GM21717 (cell line): ENCODE measurements around the gene WFIKKN1.

Experiments used
- ATAC-seq: cut with Tn5 transposase; IDR thresholded peaks from one replicate; pipeline ENCODE4 v1.9.1; 2021; ENCODE audit warnings: mild to moderate bottlenecking, moderate library complexity; ENCODE audit not compliant: unreplicated experiment

Gene WFIKKN1

DNA sequence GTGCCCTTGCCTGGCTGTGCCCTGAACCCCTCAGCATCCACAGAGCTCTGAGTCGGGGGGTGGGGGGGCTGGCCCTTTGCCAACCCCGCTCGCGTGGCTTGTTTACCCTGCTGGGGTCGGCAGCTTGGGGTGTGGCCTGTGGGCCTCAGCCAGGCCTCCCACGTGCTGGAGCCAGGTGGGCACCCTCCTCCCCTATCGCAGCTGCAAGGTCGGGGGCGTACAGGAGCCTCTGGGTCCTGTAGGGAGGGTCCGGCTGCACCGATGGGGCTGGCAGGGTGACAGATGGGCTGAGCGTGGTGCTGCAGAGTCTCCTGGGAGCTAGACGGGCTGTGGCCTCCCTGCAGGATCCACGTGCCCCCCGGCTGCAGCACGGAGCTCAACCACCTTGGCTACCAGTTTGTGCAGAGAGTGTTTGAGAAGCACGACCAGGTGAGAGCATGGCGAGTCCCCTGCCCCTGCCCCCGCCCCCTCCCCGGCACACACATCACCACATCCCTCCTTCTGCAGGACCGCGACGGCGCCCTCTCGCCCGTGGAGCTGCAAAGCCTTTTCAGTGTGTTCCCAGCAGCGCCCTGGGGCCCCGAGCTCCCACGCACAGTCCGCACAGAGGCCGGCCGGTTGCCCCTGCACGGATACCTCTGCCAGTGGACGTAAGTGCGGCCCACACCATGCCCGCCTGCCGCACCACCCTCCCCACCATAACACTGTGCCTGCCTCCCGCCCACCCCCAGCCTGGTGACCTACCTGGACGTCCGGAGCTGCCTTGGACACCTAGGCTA, 40.8 kb downstream of the WFIKKN1 start:
- no peak for ATAC-seq

DNA sequence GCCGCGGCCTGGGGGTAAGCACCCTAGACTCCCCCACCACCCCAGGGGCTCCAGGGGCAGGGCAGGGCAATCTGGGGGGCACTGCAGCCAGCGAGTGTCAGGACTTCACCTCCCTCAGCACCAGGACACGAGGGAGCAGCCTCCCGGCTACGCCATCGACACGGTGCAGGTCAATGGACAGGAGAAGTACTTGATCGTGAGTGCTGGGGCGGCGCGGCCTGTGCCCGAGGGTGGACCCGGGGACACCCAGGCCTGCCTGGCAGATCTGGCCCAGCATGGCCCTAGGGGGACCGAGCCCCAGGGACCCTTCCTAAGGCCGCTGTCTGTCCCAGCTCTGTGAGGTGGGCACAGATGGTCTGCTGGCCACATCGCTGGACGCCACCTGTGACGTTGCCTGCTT, 41.6 kb downstream of the WFIKKN1 start:
- no peak for ATAC-seq

DNA sequence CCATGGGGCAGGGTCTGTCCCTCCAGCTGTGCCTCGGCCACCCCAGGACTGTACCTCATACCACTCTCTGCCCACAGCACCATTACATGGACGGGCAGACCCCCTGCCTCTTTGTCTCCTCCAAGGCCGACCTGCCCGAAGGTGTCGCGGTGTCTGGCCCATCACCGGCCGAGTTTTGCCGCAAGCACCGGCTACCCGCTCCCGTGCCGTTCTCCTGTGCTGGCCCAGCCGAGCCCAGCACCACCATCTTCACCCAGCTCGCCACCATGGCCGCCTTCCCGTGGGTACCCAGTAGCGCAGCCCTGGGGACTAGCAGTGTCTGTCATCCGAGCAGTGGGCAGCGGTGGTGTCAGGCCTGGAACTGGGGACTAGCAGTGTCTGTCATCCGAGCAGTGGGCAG, 42.1 kb downstream of the WFIKKN1 start:
- no peak for ATAC-seq

GRCh38 chr16:673399-673991, 42.7 kb downstream of the WFIKKN1 start:
- no peak for ATAC-seq

DNA sequence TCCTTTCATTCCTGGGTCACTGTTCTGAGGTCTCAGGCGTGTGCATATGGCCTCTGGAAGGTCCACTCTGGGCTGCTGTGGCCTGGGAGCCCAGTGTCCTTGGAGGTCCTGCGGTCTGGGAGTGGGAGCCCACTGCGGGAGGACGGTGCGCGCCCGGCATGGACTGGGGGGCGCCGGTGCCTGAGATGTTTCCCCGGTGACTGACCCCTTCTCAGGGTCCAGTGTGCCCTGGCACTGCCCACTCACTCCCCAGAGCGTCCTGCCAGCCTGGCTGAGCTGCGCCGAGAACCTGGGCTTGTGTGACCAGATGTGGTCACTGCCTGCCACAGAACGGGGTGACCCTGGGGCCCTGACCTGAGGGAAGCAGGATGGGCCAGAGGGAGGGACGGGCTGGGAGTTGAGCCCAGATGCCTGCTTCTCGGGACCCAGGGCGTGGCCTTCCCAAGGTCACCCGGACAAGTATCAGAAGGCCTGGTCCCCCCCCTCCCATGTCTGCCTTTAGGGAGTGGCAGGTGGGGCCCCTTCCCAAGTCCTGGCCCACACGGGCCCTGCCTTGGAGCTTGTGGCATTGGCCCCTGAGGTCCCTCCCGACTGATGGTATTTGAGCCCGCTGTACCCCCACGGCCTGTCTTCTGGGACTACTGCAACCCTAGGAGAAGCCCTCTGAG, 43.6 kb downstream of the WFIKKN1 start:
- no peak for ATAC-seq

DNA sequence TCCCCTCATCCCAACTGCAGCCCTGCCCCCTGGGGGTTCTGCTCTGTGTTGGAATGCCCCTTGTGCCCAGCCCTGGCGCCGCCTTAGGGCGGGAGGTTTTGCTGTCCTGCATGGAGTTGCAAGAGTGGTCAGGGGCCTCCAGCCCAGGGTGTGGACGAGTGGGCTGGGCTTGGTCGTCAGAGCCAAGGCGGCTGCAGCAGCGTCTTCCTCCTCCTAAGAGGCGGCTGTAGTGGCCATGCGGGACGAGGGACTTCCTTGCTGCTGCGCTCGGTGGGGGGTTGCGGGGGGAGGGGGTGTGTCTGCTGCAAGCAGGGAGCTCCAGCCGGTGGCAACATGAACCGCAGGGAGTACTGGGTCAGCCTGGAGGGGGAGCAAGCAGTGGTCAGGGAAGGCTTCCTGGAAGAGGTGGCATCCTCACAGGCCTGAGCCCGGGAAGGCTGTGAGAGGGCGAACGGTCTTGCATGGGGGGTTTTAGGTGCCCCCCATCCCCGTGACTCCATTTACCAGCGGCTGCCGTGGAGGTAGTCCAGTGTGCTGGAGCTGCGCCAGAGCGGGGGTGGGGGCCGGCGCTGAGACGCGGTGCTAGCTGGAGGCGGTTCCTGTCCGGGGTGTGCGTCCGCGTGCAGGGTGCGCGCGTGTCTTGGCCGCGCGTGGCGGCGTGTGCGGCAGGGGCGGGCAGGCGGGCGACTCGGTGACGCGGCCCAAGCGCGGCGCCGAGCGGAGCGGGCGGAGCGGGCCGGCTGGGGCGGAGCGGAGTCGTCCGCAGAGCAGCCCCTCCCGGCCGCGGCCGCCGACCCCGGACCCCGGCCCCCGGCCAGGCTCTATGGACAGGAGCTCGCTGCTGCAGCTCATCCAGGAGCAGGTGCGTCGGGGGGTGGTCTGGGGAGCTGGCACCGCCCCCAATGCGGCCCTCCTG, 44.4 kb downstream of the WFIKKN1 start, which contains the start of gene RHBDL1:
Gene RHBDL1, plus strand, starts transcription at position 704 of the 916 bp plus-strand sequence. Its CDS starts 120 bp downstream, at position 824.
- ATAC-seq = no peak

DNA sequence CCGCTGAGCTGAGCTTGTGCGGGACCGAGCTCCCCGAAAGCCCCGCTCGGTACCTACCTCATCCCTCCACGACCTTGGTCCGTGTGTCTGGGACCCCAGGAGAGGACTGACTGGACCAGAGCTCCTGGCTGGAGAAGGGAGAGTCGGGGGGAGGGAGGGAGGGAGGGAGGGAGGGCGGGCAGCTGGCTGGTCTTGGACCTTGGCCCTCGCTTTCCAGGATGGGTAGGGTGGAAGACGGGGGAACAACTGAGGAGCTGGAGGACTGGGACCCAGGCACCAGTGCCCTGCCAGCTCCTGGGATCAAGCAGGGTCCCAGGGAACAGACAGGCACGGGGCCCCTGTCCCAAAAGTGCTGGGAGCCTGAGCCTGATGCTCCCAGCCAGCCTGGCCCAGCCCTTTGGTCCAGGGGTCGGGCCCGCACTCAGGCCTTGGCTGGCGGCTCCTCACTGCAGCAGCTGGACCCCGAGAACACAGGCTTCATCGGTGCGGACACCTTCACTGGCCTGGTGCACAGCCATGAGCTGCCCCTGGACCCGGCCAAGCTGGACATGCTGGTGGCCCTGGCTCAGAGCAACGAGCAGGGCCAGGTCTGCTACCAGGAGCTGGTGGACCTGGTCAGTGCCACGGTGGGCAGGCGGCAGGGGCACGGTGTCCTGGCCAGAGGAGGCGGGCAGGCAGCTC, 45.2 kb downstream of the WFIKKN1 start:
- no peak for ATAC-seq

DNA sequence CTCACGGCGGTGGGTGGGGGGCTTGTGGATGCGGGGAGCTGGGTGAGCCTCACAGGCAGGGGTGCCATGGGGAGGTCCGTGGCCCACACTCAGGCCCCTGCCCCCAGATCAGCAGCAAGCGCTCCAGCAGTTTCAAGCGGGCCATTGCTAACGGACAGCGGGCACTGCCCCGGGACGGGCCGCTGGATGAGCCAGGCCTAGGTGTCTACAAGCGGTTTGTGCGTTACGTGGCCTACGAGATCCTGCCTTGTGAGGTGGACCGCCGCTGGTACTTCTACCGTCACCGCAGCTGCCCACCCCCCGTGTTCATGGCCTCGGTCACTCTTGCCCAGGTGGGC, 45.7 kb downstream of the WFIKKN1 start:
- no peak for ATAC-seq

- ATAC-seq = no peak
Observed at GRCh38 chr16:676913-677312, 46.1 kb downstream of the WFIKKN1 start.

DNA sequence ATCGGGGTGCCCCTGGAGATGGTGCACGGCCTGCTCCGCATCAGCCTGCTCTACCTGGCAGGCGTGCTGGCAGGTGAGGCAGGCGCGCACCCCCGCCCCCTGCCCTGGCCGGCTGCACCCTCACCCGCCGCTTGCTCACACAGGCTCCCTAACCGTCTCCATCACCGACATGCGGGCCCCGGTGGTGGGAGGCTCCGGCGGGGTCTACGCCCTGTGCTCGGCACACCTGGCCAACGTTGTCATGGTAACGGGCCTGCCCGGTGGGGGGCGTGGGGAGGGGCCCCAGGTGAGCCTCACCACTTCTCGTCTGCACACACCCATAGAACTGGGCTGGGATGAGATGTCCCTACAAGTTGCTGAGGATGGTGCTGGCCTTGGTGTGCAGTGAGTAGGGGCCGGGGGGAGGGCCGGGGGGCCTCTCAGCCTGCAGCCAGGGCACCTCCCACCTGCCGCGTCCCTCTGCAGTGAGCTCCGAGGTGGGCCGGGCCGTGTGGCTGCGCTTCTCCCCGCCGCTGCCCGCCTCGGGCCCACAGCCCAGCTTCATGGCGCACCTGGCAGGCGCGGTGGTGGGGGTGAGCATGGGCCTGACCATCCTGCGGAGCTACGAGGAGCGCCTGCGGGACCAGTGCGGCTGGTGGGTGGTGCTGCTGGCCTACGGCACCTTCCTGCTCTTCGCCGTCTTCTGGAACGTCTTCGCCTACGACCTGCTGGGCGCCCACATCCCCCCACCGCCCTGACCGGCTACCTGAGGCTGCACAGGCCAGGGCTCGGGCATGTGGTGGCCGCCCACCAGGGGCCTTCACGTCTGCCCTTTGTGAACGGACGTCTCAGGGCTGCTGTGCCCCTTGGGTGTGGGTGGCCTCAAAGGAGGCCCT, 46.8 kb downstream of the WFIKKN1 start:
- no peak for ATAC-seq

GRCh38 chr16:678209-678857, 47.5 kb downstream of the WFIKKN1 start:
- no peak for ATAC-seq

DNA sequence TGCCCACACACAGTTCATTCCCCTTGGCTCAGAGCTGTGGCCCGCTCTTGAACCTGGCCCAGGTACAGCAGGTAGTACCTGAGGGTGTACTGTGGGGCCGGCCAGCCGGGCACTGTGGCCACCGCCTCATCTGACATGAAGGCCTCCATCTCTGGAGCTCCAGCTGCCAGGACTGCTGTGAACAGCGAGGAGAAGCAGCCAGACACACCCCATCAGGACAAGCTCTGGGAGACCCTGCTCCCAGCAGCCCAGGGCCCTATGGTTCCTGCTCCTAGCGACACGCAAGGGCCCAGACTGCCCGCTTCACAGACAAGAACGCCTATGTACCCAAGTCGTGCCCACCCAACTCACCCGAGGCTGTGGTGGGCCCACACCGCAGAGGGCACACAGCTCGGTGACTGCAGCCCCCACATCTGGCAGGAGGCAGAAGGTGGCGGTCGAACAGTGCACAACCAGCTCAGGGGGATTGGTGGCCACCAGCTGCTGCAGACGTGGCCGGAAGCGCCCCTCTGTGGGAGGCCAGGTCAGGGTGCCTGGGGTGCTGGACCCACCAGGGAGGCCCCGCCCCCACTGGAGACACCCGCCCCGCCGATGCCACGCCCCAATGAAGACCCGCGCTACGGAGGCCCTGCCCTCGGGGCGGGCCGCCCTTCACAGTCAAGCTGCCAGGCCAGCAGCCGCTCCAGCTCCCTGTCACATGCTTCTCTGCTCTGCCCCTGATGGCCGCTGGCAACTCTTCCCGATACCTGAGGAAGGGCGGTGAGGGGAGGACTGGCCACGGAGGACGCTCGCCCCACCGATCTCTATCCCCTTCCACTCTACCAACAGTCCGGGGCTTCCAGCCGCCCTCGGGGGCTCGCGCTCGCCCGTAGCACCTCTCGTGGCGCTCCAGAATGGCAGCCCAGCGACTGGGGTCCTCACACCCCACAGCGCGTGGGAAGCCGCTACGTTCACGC, 48.4 kb downstream of the WFIKKN1 start:
- no peak for ATAC-seq

DNA sequence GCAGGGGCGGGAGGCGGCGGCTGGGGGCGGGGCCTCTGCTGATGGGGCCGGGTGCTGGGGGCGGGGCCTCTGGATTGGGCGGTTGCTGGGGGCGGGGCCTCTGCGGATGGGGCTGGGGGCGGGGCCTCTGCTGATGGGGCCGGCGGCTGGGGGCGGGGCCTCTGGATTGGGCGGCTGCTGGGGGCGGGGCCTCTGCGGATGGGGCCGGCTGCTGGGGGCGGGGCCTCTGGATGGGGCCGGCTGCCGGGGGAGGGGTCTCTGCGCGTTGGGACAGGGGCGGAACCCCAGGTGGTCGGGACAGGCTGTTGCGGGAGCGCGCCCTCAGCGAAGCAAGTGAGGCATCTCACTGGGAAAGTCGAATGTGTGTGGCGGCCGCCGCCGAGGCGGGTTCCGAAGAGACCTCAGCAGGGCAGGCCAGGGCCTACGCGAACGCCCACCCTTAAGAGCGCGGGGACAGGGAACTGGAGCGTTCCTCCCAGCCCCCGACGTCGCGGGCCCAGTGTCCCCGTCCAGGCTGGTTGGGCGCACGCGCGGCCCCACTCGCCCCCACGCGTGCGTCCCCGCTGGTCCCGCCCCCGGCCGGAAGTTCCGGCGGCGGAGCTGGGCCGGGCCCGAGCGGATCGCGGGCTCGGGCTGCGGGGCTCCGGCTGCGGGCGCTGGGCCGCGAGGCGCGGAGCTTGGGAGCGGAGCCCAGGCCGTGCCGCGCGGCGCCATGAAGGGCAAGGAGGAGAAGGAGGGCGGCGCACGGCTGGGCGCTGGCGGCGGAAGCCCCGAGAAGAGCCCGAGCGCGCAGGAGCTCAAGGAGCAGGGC, 49.2 kb downstream of the WFIKKN1 start, which contains the start of gene STUB1:
Gene STUB1, plus strand, starts transcription at position 597 of the 811 bp plus-strand sequence. Its CDS starts 116 bp downstream, at position 713.
- ATAC-seq = peak; percentile 31

- no peak for ATAC-seq
Observed at GRCh38 chr16:680625-680945, 49.8 kb downstream of the WFIKKN1 start.

- ATAC-seq = no peak
Observed at GRCh38 chr16:680967-681745, 50.4 kb downstream of the WFIKKN1 start.

DNA sequence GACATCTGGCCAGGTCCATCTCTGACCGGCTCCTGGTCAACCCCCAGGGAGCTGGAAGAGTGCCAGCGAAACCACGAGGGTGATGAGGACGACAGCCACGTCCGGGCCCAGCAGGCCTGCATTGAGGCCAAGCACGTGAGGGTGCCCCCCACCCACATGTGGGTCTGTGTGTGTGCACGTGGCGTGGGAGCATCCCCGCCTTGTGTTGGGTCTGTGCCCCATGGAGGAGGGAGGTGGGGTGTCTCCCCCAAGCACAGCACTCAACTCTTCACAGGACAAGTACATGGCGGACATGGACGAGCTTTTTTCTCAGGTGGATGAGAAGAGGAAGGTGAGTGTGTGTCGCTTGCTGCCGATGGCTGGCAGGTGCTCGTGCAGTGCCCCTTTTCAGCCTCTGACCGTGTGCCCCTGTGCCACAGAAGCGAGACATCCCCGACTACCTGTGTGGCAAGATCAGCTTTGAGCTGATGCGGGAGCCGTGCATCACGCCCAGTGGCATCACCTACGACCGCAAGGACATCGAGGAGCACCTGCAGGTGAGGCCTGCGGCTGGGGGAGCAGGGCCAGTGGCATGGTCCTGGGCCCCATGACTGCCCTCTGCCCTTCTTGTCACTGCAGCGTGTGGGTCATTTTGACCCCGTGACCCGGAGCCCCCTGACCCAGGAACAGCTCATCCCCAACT, 51.1 kb downstream of the WFIKKN1 start:
- ATAC-seq = no peak
